Measurements from ENCODE around the gene USH2A.

GRCh38 chr1:216020743-216021345 is 402.4 kb downstream of the USH2A start:
- TF ChIP-seq EZH2phosphoT487 (IDR thresholded peaks at IDR 0.05; ENCODE audit: insufficient read depth, low read depth), result no peak
- TF ChIP-seq EZH2 (IDR thresholded peaks at IDR 0.05; ENCODE audit: insufficient read depth, poor library complexity, severe bottlenecking), result no peak

Measured in GM23248 (cell line).